Pancreas (tissue), 10 donors: ENCODE data around the gene SETD2. TPM values are rescaled to one million over a fixed set of nuclear protein-coding genes. Genes with fewer than 3 reads are reported as not detected.

ENCODE experiments used
- ATAC-seq, 4 donors: fragments of 200-7000 bp; cut with Tn5 transposase; one replicate each; pipeline versions ENCODE4 v1.8.0 to v1.9.1; 2020; ENCODE audit warnings: mild to moderate bottlenecking in 4 of 4, moderate library complexity in 4 of 4
- DNase-seq, 6 donors: peaks; one replicate each; pipeline ENCODE4 v3.0.0-alpha.2; 2020
- FAIRE-seq: peaks from 2 replicates; lab custom pipeline; 2012; peaks lifted over from hg19 to GRCh38; lab: Jason Lieb, UNC
- H3K27ac ChIP-seq, 4 donors: fragments of 200-600 bp; sonication (generic); 1 replicate in 3 of 4; 2 replicates in 1 of 4; pipeline versions ENCODE4 v1.5.0 to v1.8.0; 2020
- H3K27me3 ChIP-seq, 4 donors: fragments of 200-600 bp; one replicate each; pipeline ENCODE4 v1.8.0; 2021
- H3K36me3 ChIP-seq, 3 donors: fragments of 200-600 bp; sonication (generic) in 1 of 3; one replicate each; pipeline versions ENCODE4 v1.5.0 to v1.8.0; 2020 to 2021
- H3K4me1 ChIP-seq, 3 donors: fragments of 200-600 bp; one replicate each; pipeline ENCODE4 v1.8.0; 2021
- H3K4me3 ChIP-seq, 4 donors: fragments of 200-600 bp; sonication (generic) in 2 of 4; one replicate each; pipeline versions ENCODE4 v1.5.0 to v1.8.0; 2020 to 2021
- H3K9me3 ChIP-seq, 4 donors: fragments of 200-600 bp; one replicate each; pipeline ENCODE4 v1.8.0; 2021
- WGBS, 2 donors: extraction: QIAGEN DNeasy Blood & Tissue Kit; methylation state at CpG; one replicate each; pipeline ENCODE4 v1.1.7; 2013; 5-methylcytosine and 5-hydroxymethylcytosine counted together
- intact Hi-C, 3 donors: fragments of 100-400 bp; cut with DNase I; formaldehyde crosslinking; loops; one replicate each; pipeline versions ENCODE4 v1.11.1 to v1.14.2; 2022
- polyA plus RNA-seq, 2 donors: library from polyadenylated mRNA; stranded (reverse); fragments of 200-250 nt; gene quantifications; one replicate each; pipeline ENCODE4 v1.2.3, GENCODE V29; 2013
- total RNA-seq, 6 donors: library from RNA; stranded (reverse); fragmentation: NEBNext Ultra II Directional in 4 of 6; extraction: Animal tissue kit (Norgen Biotek cat#: 25700) in 4 of 6; gene quantifications; one replicate each; pipeline versions ENCODE4 v1.2.1 to v1.2.4, GENCODE V29; 2021 to 2023
- TF ChIP-seq, protein P1 (sequence below), 4 donors: fragments of 200-600 bp; sonication (generic) in 3 of 4; IDR thresholded peaks; one replicate each; pipeline versions ENCODE4 v1.5.0 to v1.8.0; 2021; ENCODE audit warnings: antibody characterized with exemption in 4 of 4
- donor health status: healthy with polysubstance abuse.
- donor health status: DM: no; HTN: no; CAD: no; lungs with moderate emphysema.
- donor health status: DM: no; HTN: no; CAD: no.
- donor health status: control.
- donor health status: control.
- donor health status: Bipolar disorder and iron deficiency.
- donor health status: DM: yes; HTN: yes; CAD: no.
- donor health status: DM: no; HTN: no; CAD: no.
- donor health status: DM: no; HTN: no; CAD: no.
- donor health status: DM: yes; HTN: yes; CAD: no.

The SETD2 gene
- total and polyA plus RNA-seq, 8 donors = 9.6 to 35.3 (median 21.6) TPM

DNA sequence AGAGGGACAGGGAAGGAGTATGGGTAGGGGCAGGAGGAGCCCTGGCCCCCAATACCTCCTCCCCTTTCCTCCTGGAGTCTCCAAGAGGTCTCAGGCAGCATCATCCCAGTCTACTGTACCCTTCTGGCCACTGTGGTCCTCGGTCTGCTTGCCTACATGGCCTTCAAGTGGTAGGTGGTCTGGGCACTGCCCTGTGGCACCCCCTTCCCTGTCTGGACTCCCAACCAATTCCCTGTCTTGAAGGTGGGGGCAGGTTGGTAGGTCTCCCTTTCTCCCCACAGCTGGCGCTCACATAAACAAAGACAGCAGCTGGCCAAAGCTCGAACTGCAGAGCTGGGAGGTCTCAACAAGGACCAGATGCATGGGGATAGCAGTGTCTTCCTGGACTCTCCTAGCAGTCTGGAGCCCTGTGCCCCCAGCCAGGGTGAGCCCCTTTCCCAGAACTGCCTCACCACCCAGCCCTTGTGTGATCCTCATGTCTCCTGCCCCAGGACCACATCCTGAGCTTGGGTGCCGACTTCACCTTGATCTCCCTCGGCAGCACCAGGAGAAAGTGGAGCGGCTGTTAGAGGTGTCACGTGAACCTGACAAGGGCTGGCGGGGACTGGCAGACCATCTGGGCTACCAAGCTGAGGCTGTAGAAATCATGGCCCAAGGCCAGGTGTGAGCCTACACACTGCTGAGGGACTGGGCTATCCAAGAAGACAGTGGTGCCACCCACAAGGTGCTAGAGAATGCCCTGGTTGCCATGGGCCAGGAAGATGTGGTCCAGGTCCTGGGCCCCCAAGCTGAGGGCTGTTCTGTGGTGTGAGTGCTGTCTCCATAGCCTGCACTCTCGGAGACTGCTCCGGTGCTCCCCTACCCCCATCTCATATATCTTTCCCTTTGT, 151.3 kb downstream of the SETD2 start:
- Histone ChIP-seq H3K4me3 (no peak overlapping the region), H3K4me1 (peaks cover 0 to 11% (median 6%) of the 10 kb centered on the region in 3 donors), H3K27ac (no peak overlapping the region), H3K9me3 (no peaks in the 10 kb centered on the region), H3K36me3 (peaks cover 0 to 2% (median 0%) of the 10 kb centered on the region in 3 donors), H3K27me3 (no peaks in the 10 kb centered on the region)
- 79 to 80% methylated on average over 10 of the region's 10 CpGs for WGBS, 2 donors
- TF ChIP-seq, protein P1, sequence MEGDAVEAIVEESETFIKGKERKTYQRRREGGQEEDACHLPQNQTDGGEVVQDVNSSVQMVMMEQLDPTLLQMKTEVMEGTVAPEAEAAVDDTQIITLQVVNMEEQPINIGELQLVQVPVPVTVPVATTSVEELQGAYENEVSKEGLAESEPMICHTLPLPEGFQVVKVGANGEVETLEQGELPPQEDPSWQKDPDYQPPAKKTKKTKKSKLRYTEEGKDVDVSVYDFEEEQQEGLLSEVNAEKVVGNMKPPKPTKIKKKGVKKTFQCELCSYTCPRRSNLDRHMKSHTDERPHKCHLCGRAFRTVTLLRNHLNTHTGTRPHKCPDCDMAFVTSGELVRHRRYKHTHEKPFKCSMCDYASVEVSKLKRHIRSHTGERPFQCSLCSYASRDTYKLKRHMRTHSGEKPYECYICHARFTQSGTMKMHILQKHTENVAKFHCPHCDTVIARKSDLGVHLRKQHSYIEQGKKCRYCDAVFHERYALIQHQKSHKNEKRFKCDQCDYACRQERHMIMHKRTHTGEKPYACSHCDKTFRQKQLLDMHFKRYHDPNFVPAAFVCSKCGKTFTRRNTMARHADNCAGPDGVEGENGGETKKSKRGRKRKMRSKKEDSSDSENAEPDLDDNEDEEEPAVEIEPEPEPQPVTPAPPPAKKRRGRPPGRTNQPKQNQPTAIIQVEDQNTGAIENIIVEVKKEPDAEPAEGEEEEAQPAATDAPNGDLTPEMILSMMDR (IDR thresholded peaks at IDR 0.05) = no peak
- no peak for ATAC-seq
- DNase-seq = peak in 3 of 6 donors; percentile 22 to 40 (median 29)
- intact Hi-C loops = no loop called here
- FAIRE-seq = no peak

DNA sequence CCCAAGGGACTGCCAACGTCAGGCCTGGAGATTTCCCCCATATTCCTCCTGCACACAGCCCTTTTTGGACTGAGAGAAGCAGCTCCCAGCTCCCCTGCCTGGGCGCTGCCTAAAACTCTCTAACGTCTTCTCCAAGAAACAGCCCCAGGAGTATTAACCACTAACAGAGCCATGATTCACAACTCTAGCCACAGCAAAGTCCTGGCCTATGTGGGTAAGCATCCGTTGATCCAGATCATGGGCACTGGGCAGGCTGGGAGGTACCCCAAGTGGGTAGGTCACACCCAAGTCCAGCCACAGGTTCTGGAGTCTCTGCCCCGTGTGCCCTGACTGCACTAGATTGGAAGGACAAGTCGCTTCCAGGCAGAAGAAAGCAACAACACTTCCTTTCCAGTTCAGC, 152.5 kb downstream of the SETD2 start:
- H3K27me3 ChIP-seq = no peaks in the 10 kb centered on the region
- no peak overlapping the region for H3K4me3 ChIP-seq
- ATAC-seq (no peak), DNase-seq (no peak), FAIRE-seq (no peak)
- H3K9me3 ChIP-seq = no peaks in the 10 kb centered on the region
- no peak overlapping the region for H3K27ac ChIP-seq
- intact Hi-C loops = no loop called here
- peaks cover 0 to 5% (median 3%) of the 10 kb centered on the region in 3 donors for H3K4me1 ChIP-seq
- TF ChIP-seq, protein P1 (IDR thresholded peaks at IDR 0.05) = no peak
- H3K36me3 ChIP-seq = peaks cover 0 to 11% (median 0%) of the 10 kb centered on the region in 3 donors
- 77 to 81% methylated on average over 6 of the region's 6 CpGs for WGBS, 2 donors

DNA sequence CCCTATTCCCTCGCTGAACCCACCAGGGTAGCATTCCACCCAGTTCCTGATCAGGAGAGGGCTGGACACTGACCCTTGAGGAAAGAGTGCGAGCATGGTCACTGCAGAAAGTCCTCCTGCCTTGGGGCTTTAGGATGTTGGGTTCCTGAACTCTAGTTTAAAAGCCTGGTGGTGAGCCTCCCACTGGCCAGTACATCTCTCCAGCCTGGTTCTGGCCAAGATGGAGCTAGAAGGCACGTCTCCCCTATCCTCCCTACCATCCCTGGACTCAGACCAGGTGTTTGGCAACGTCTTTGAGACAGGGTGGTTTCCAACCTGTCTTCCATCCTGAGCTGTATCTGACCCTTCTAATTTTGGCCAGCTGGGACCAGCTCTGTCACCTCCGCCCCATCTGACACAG, 153.0 kb downstream of the SETD2 start:
- Histone ChIP-seq H3K4me3 (no peak overlapping the region), H3K27ac (no peak overlapping the region), H3K27me3 (no peaks in the 10 kb centered on the region), H3K9me3 (no peaks in the 10 kb centered on the region), H3K4me1 (peaks cover 0 to under 1% (median 0%) of the 10 kb centered on the region in 3 donors), H3K36me3 (peaks cover 0 to 11% (median 0%) of the 10 kb centered on the region in 3 donors)
- TF ChIP-seq, protein P1 (IDR thresholded peaks at IDR 0.05) = no peak
- ATAC-seq (no peak), FAIRE-seq (no peak), DNase-seq (peak in 1 of 6 donors; percentile 13)
- 73 to 81% methylated on average over 5 of the region's 5 CpGs for WGBS, 2 donors
- intact Hi-C loops = no loop called here

DNA sequence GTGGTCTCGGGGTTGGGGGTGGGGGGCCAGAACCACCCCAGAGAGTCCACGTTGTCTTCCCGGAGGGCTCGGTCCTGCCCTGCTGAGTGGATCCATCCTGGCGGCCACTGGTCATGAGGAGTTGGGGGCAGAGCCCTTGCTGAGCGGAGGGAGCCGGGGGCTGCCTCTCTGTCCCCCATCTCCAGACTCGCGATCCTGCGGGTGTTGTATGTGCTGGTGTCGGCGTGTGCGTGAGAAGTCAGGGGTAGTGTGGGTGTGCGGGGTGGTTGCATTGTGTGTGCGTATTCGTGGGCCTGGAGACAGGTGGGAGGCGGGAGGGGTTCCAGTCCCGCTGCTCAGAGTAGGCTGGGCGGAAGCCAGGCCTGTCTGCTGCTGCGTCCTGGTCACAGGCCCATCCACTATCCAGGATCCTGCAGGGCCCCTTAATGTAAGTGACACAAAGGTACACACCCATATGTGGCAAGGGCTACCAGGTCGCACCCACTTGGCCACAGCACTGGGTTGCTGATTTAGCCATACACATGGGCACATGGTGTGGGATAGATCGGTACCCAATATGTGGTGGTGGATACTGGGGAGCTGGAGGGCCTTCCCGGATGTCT, 153.7 kb downstream of the SETD2 start:
- Histone ChIP-seq H3K36me3 (peaks cover 0 to 18% (median 0%) of the 10 kb centered on the region in 3 donors), H3K4me3 (peak overlapping the region in 2 of 4 donors; percentile 35 to 60), H3K27ac (peak overlapping the region in 3 of 4 donors; percentile 33 to 67 (median 52)), H3K4me1 (no peaks in the 10 kb centered on the region), H3K27me3 (no peaks in the 10 kb centered on the region), H3K9me3 (no peaks in the 10 kb centered on the region)
- FAIRE-seq = no peak
- no peak for ATAC-seq
- DNase-seq = peak in 4 of 6 donors; percentile 10 to 41 (median 28)
- TF ChIP-seq, protein P1 (IDR thresholded peaks at IDR 0.05) = no peak
- WGBS, 2 donors = 83 to 84% methylated on average over 23 of the region's 23 CpGs
- intact Hi-C loops = no loop called here
